Bronchial epithelial cell (primary cell): ENCODE data around the gene CARD8. TPM values are rescaled to one million over a fixed set of nuclear protein-coding genes. Genes with fewer than 3 reads are reported as not detected.

Source experiments
- DNase-seq: peaks from one replicate; pipeline ENCODE4 v3.0.0-alpha.2; 2010; ENCODE audit warnings: low read depth
- FAIRE-seq: peaks from 2 replicates; lab custom pipeline; 2011; peaks lifted over from hg19 to GRCh38; lab: Jason Lieb, UNC
- H3K27me3 ChIP-seq: 2 replicates; pipeline ENCODE4 v1.5.1; 2011; ENCODE audit warnings: low read length; ENCODE audit not compliant: control insufficient read depth, insufficient read depth
- H3K36me3 ChIP-seq: 2 replicates; pipeline ENCODE4 v1.5.1; 2011; ENCODE audit warnings: low read length; ENCODE audit not compliant: control insufficient read depth, insufficient read depth
- H3K4me3 ChIP-seq: 2 replicates; pipeline ENCODE4 v1.5.1; 2011; ENCODE audit warnings: mild to moderate bottlenecking, low read depth, low read length, control low read depth
- total RNA-seq: library from RNA; depleted of rRNA; stranded (reverse); fragments of >200 nt; gene quantifications from 2 replicates; pipeline ENCODE4 v1.2.1, GENCODE V29; 2014
- TF ChIP-seq, protein P1 (sequence below): IDR thresholded peaks from 2 replicates; pipeline ENCODE4 v1.5.1; 2011; ENCODE audit warnings: mild to moderate bottlenecking, moderate library complexity, low read length, control low read depth, inconsistent platforms; ENCODE audit not compliant: insufficient read depth, severe bottlenecking

CARD8 gene
- total RNA-seq, 1 donor from 2014 or later, result 2.1 TPM

DNA sequence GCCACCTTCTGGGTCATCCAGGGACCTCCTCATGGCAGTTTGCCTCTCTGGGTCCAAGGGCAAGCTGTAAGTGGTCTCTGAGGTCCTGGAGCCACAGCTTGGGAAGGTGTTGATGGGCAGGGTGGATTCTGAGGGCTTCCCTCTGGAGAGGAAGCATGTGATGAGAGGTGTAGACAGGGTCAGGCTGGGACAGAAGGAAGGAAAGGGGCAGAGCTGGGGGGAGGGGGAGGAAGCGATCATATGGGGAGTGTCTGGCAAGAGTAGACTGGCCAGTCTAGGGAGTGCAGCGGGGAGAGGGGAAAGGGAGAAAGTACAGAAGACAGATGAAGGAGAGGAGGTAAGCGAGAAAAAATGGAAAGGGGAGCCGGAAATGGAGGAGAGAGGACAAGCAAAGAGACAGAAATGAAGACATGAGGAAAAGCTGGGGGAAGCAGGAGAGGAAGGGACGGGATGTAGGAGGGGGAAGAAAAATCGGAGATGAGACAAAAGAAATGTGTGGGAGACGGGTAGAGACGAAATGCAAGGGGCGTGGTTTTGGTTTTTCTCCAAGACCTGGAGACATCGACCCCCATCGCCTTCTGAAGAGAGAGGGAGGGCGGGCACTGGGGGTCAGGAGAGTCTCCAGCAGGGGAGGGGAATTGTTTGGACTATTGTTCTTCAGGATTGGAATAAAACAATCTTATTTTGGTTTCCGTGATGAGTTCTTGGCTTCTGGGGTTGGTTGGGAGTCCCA, 58.6 kb downstream of the CARD8 start:
- no peaks in the 10 kb centered on the region for H3K27me3 ChIP-seq
- FAIRE-seq (no peak), DNase-seq (no peak)
- TF ChIP-seq, protein P1, sequence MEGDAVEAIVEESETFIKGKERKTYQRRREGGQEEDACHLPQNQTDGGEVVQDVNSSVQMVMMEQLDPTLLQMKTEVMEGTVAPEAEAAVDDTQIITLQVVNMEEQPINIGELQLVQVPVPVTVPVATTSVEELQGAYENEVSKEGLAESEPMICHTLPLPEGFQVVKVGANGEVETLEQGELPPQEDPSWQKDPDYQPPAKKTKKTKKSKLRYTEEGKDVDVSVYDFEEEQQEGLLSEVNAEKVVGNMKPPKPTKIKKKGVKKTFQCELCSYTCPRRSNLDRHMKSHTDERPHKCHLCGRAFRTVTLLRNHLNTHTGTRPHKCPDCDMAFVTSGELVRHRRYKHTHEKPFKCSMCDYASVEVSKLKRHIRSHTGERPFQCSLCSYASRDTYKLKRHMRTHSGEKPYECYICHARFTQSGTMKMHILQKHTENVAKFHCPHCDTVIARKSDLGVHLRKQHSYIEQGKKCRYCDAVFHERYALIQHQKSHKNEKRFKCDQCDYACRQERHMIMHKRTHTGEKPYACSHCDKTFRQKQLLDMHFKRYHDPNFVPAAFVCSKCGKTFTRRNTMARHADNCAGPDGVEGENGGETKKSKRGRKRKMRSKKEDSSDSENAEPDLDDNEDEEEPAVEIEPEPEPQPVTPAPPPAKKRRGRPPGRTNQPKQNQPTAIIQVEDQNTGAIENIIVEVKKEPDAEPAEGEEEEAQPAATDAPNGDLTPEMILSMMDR, result no peak
- no peaks in the 10 kb centered on the region for H3K36me3 ChIP-seq
- no peak overlapping the region for H3K4me3 ChIP-seq

DNA sequence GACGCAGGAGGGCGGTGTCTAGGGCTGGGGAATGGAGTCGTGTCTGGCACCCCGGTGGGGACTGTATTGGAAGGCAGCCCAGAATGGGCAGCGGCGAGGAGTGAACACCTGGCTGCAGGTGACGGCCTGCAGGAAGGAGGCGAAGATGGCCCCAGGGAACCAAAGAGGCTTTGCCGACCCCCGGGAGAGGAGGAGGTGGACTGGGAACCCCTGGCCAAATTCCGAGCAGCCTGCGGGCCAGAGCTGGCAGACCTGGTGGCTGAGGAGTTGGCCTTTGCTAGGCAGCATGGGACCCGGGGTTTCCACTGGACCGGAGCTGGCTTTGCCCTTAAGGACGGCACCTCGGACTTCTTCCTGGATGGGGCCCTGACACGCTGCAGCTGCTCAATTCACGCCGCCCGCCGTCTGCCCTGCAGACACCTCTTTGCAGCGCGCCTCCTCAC, 59.4 kb downstream of the CARD8 start:
- H3K27me3 ChIP-seq, result no peaks in the 10 kb centered on the region
- no peak for FAIRE-seq
- TF ChIP-seq, protein P1, result no peak
- no peaks in the 10 kb centered on the region for H3K36me3 ChIP-seq
- H3K4me3 ChIP-seq, result no peak overlapping the region
- DNase-seq, result no peak

DNA sequence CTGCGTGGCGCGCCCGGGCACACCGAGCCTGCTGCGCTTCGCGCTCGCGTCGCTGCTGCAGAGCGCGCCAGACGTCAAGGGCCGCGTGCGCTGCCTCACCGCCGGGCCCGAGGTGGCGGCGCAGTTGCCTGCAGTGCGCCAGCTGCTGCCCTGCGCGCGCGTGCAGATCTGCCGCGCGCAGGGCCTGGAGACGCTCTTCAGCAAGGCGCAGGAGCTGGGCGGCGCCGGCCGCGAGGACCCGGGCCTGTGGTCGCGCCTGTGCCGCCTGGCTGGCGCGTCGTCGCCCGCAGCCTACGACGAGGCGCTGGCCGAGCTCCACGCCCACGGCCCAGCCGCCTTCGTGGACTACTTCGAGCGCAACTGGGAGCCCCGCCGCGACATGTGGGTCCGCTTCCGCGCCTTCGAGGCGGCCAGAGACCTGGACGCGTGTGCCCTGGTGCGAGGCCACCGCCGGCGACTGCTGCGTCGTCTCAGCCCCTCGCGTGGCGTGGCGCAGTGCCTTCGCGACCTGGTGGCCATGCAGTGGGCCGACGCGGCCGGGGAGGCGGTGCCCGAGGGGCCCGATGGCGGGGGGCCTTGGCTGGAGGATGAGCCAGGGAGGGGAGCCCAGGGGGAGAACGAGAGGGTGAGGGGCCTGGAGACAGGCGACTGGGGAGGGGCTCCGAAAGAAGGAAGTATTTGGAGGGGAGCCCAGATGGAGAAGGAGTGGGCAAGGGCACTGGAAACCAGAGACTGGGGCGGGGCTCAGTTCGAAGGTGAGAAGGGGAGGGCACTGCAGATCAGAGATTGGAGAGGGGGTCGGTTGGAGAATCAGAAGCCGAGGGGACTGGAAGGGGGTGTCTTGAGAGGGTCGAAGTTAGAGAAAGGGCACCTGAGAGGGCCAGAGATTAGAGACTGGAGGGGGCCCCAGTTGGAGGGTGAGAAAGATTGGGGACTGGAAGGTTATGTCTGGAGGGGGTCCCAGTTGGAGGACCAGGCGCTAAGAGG, 60.6 kb downstream of the CARD8 start:
- Histone ChIP-seq H3K27me3 (no peaks in the 10 kb centered on the region), H3K4me3 (no peak overlapping the region), H3K36me3 (no peaks in the 10 kb centered on the region)
- no peak for DNase-seq
- TF ChIP-seq, protein P1, result no peak
- FAIRE-seq, result no peak

DNA sequence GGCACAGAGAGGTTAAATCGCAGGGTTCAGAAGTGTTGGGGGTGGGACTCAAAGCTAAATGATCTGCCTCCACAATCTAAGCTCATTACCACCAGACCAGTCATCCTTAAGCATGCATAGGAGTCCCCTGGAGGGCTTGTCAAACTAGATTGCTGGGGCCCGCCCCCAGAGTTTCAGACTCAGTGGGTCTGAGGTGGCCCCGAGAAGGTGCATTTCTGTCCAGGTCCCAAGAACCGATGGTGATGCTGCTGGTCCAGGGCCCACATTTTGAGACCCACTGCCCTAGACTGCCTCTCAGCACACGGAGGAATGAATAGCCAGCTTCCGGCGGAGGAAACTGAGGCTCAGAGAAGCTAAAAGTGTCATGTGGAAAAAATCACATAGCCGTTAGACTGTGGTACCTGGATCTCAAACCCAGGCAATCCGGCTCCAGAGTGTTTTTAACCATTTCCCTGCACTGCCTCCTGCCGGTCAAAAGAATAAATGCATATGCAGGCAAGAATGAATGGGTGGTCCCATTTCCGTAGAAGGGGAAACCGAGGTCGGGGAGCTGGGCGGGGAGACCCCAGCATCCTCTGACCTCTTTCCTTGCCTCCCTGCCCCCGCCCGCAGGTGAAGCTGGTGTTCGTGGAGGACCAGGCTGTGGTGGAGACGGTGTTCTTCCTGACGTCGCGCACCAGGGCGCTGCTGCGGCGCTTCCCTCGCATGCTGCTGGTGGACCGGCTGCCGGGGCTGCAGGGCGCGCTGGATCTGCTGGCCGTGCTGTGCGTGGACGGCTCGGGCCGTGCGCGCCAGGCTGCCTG, 61.5 kb downstream of the CARD8 start:
- DNase-seq, result no peak
- Histone ChIP-seq H3K36me3 (no peaks in the 10 kb centered on the region), H3K4me3 (no peak overlapping the region), H3K27me3 (no peaks in the 10 kb centered on the region)
- FAIRE-seq, result no peak
- TF ChIP-seq, protein P1, result peak; percentile 31

DNA sequence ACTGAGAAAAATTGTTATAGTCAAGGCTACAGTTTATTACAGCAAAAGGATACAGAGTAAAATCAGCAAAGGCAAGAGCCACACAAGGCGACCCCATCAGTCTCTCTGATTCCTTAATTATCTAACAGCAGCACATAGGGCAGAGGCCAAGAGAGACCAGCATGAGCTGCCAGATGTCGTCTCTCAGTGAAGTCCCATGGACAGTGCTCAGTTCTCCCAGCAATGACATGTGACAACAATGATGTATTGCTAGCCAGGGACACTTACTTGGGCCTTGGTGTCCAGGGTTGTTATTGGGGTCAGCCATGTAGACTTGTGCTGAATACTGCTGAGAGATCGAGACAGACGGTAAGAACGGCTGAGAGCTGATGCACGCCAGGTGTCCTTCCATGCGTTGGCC, 63.0 kb downstream of the CARD8 start:
- H3K27me3 ChIP-seq, result no peaks in the 10 kb centered on the region
- no peak overlapping the region for H3K4me3 ChIP-seq
- FAIRE-seq (no peak), DNase-seq (no peak)
- TF ChIP-seq, protein P1, result no peak
- peaks cover 2% of the 10 kb centered on the region for H3K36me3 ChIP-seq
